ENCODE results near the gene TBCK. TPM values are rescaled to one million over a fixed set of nuclear protein-coding genes. Genes with fewer than 3 reads are reported as not detected.

The TBCK gene
- polyA plus RNA-seq, 1 of the 3 experiments (the other 2 are of a cell fraction) = 14.6 TPM

DNA sequence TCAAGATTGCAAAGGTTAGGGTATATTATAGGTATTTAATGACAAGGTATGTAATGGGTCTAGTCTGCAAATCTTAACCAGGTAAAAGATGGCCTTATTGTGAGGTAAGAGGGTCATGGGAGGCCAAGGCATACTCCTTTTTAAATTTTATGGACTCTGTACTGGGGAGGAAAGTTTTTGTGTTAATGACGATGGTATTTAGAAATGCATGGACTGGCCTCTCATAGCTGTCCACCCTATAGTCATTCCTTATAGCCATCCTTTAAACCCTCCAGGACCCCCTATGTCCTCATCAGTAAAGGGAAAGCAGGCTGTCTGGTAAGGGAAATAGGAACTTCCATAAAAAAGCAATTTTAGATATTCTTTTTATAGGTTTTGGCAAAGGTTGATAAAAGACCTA is 1.8 kb upstream of the TBCK start (continued):
- TF ChIP-seq MEF2A (IDR thresholded peaks at IDR 0.05; ENCODE audit: borderline replicate concordance, low read depth) (no peak), SMC3 (IDR thresholded peaks at IDR 0.05; ENCODE audit: low read depth, low read length) (no peak), USF2 (IDR thresholded peaks at IDR 0.05; ENCODE audit: borderline replicate concordance, low read depth, low read length) (no peak), POLR2AphosphoS5 (IDR thresholded peaks at IDR 0.05; ENCODE audit: low read depth, low read length) (no peak), TEAD4 (IDR thresholded peaks at IDR 0.05; ENCODE audit: borderline replicate concordance, insufficient read depth) (no peak)

GRCh38 chr4:106316773-106317409 is 882 bp upstream of the TBCK start:
- H3K4me1 ChIP-seq (ENCODE audit: control insufficient read depth in 1 of 2, insufficient read depth in 2 of 2, low read depth in 1 of 2, low read length in 1 of 2) = peaks cover 11 to 23% of the 10 kb centered on the region in 2 experiments; a peak in 3 of 4 replicates
- 2% methylated on average over 13 of the region's 13 CpGs for WGBS (ENCODE audit: low lambda C conversion rate)
- DNase-seq = peak; percentile 12

GRCh38 chr4:106315476-106315967 is 487 bp downstream of the TBCK start:
- Histone ChIP-seq H3K79me2 (ENCODE audit: insufficient read depth) (peaks cover 89% of the 10 kb centered on the region), H3K27ac (ENCODE audit: low read depth in 2 of 2, low read length in 1 of 2) (peak overlapping the region; percentile 94 to 100), H4K20me1 (ENCODE audit: insufficient read depth) (no peaks in the 10 kb centered on the region), H3K9me2 (no peaks in the 10 kb centered on the region), H3K9me3 (no peaks in the 10 kb centered on the region), H2AFZ (ENCODE audit: low read depth) (peak overlapping the region; percentile 91), H3K4me1 (ENCODE audit: control insufficient read depth in 1 of 2, insufficient read depth in 2 of 2, low read depth in 1 of 2, low read length in 1 of 2) (peaks cover 11 to 23% of the 10 kb centered on the region in 2 experiments; a peak in 3 of 4 replicates), H3K36me3 (replicated peaks in 1 of 2; ENCODE audit: control insufficient read depth in 1 of 2, insufficient read depth in 2 of 2, low read length in 1 of 2) (peaks cover 0 to 8% of the 10 kb centered on the region in 2 experiments), H3K4me2 (peak overlapping the region; percentile 94), H3K9ac (peak overlapping the region; percentile 92), H3K27me3 (ENCODE audit: insufficient read depth) (no peaks in the 10 kb centered on the region), H3F3A (replicated peaks; ENCODE audit: insufficient read depth) (peaks cover 26% of the 10 kb centered on the region), H3K4me3 (ENCODE audit: low read depth in 2 of 2, low read length in 1 of 2) (peak overlapping the region; percentile 98 to 99)
- 0% methylated on average over 12 of the region's 13 CpGs for WGBS (ENCODE audit: low lambda C conversion rate)
- no peak for DNase-seq
- POLR2A ChIA-PET = no interaction called here
- CTCF ChIA-PET = interaction anchor here (0.6 to 1.2 kb wide), 3 partner anchors 49 to 1600 kb away, joined by 3 read pairs; no protein-coding TSS in a partner anchor
- TF ChIP-seq RFX5 (IDR thresholded peaks at IDR 0.05; ENCODE audit: low read length) (no peak), NFIC (IDR thresholded peaks at IDR 0.05; ENCODE audit: borderline replicate concordance) (no peak), POLR2AphosphoS5 (IDR thresholded peaks at IDR 0.05; ENCODE audit: low read depth, low read length) (no peak), PBX3 (IDR thresholded peaks at IDR 0.05) (no peak), GATA2 (CRISPR knock-in tag; IDR thresholded peaks at IDR 0.05) (no peak), RXRA (IDR thresholded peaks at IDR 0.05; ENCODE audit: borderline replicate concordance, low read depth) (no peak), FOXM1 (IDR thresholded peaks at IDR 0.05; ENCODE audit: low read depth) (no peak), MEF2A (IDR thresholded peaks at IDR 0.05; ENCODE audit: borderline replicate concordance, low read depth) (no peak), FOSL2 (IDR thresholded peaks at IDR 0.05; ENCODE audit: borderline replicate concordance, low read depth) (no peak), EZH2phosphoT487 (IDR thresholded peaks at IDR 0.05; ENCODE audit: borderline replicate concordance, low read depth) (no peak)
- TF ChIP-seq, protein P1, sequence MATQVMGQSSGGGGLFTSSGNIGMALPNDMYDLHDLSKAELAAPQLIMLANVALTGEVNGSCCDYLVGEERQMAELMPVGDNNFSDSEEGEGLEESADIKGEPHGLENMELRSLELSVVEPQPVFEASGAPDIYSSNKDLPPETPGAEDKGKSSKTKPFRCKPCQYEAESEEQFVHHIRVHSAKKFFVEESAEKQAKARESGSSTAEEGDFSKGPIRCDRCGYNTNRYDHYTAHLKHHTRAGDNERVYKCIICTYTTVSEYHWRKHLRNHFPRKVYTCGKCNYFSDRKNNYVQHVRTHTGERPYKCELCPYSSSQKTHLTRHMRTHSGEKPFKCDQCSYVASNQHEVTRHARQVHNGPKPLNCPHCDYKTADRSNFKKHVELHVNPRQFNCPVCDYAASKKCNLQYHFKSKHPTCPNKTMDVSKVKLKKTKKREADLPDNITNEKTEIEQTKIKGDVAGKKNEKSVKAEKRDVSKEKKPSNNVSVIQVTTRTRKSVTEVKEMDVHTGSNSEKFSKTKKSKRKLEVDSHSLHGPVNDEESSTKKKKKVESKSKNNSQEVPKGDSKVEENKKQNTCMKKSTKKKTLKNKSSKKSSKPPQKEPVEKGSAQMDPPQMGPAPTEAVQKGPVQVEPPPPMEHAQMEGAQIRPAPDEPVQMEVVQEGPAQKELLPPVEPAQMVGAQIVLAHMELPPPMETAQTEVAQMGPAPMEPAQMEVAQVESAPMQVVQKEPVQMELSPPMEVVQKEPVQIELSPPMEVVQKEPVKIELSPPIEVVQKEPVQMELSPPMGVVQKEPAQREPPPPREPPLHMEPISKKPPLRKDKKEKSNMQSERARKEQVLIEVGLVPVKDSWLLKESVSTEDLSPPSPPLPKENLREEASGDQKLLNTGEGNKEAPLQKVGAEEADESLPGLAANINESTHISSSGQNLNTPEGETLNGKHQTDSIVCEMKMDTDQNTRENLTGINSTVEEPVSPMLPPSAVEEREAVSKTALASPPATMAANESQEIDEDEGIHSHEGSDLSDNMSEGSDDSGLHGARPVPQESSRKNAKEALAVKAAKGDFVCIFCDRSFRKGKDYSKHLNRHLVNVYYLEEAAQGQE (IDR thresholded peaks at IDR 0.05; ENCODE audit: low read depth, low read length) = no peak
- TF ChIP-seq, protein P2, sequence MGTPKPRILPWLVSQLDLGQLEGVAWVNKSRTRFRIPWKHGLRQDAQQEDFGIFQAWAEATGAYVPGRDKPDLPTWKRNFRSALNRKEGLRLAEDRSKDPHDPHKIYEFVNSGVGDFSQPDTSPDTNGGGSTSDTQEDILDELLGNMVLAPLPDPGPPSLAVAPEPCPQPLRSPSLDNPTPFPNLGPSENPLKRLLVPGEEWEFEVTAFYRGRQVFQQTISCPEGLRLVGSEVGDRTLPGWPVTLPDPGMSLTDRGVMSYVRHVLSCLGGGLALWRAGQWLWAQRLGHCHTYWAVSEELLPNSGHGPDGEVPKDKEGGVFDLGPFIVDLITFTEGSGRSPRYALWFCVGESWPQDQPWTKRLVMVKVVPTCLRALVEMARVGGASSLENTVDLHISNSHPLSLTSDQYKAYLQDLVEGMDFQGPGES (IDR thresholded peaks at IDR 0.05; ENCODE audit: low read depth, low read length) = no peak

More at GRCh38 chr4:106316773-106317409, 882 bp upstream of the TBCK start:
- Histone ChIP-seq H4K20me1 (ENCODE audit: insufficient read depth) (no peaks in the 10 kb centered on the region), H3K36me3 (replicated peaks in 1 of 2; ENCODE audit: control insufficient read depth in 1 of 2, insufficient read depth in 2 of 2, low read length in 1 of 2) (peaks cover 0 to 8% of the 10 kb centered on the region in 2 experiments), H3K27me3 (ENCODE audit: insufficient read depth) (no peaks in the 10 kb centered on the region), H2AFZ (ENCODE audit: low read depth) (peak overlapping the region; percentile 91), H3K27ac (ENCODE audit: low read depth in 2 of 2, low read length in 1 of 2) (peak overlapping the region; percentile 94 to 100), H3K79me2 (ENCODE audit: insufficient read depth) (peaks cover 90% of the 10 kb centered on the region), H3K9me3 (no peaks in the 10 kb centered on the region), H3K4me2 (peak overlapping the region; percentile 94), H3K9me2 (no peaks in the 10 kb centered on the region), H3K4me3 (ENCODE audit: low read depth in 2 of 2, low read length in 1 of 2) (peak overlapping the region; percentile 98 to 99), H3K9ac (peak overlapping the region; percentile 92), H3F3A (replicated peaks; ENCODE audit: insufficient read depth) (peaks cover 22% of the 10 kb centered on the region)
- ChIA-PET POLR2A (no interaction called here), CTCF (no interaction called here)
- peak; percentile 19; the same call in 1 of the 2 replicates for TF ChIP-seq MXI1 (IDR thresholded peaks at IDR 0.05; ENCODE audit: low read depth, low read length)
- no peak for TF ChIP-seq NRF1 (IDR thresholded peaks at IDR 0.05; ENCODE audit: low read depth, low read length)

Data from SK-N-SH (cell line).